Hematopoietic multipotent progenitor cell treated with erythropoietin and hydrocortisone succinate and interleukin-3 and kit ligand, for 15 days (in vitro differentiated cells): ENCODE data around the gene IMPDH2.

ENCODE experiments used
- DNase-seq: peaks from one replicate; pipeline ENCODE4 v3.0.0-alpha.2; 2015; ENCODE audit warnings: low spot score

The IMPDH2 gene

DNA sequence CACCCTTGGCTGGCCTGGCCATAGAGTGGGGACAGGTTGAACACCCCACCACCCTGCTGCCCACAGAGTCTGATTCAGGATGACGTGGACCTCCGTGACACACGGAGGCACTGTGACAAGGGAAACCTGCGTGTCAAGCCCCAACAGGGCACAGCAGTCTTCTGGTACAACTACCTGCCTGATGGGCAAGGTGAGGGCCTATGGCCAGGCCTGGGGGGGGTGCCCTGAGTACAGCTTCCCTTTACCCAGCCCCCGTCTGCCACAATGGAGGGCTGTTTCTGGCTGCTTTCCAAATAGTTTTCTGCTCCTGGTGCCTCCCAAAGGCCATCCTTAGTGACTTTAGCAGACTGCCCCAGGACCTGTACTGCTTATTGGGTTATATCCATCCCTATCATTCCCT, 23.2 kb downstream of the IMPDH2 start:
- DNase-seq = no peak

DNA sequence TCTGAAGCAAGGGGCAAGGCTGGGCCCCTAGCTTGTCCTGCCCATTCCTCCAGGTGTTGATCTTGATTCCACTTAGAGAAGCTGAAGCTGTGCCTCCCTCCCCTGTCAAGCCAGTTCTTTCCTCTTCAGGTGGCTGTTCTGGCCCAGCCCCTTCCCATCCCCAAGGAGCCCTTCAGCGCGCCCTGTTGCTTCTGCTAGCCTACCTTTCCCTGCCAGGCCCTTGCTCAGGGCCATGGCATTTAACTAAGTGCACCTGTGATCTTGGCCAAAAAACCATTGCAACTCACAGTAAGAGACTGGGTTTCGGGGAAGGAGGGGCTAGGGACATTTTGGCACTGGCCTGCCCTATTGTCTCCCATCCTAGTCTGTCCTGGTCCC, 23.9 kb downstream of the IMPDH2 start:
- DNase-seq = no peak

DNA sequence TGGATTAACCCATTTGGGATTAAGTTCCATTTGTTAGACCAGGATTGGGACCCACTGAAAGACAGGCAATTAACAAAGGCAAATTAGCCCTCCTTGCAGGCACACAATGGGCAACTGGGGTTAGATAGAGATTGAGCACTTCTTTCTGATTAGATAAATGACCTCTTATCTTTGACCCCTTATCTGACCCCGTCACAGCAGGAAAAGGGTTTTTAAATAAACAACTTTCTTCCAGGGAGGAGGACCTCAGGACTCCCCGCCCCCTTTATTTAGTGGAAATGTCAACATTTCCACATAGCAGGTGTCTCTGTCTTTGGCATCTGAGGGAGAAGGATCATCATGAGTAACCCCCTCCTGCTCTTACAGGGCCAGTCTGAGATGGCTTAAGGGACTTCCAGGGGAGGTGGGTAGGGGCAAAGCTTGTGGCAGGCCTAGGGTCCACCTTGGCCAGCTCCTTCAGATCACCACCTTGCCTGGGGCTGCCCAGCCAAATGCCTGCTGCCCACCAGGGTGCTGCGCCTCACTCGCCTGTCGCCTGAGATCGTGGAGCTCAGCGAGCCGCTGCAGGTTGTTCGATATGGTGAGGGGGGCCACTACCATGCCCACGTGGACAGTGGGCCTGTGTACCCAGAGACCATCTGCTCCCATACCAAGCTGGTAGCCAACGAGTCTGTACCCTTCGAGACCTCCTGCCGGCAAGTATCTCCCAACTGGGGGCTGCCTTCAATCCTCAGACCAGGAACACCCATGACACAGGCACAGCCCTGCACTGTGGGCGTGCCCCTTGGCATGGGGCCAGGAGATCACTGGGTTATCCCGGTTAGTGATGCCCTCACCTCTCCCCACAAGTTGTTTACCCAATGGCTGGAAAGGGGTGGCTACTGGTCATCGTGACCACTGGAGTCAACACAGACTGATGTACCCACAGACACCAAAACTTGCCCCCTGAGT, 24.6 kb downstream of the IMPDH2 start:
- DNase-seq = peak; percentile 87

DNA sequence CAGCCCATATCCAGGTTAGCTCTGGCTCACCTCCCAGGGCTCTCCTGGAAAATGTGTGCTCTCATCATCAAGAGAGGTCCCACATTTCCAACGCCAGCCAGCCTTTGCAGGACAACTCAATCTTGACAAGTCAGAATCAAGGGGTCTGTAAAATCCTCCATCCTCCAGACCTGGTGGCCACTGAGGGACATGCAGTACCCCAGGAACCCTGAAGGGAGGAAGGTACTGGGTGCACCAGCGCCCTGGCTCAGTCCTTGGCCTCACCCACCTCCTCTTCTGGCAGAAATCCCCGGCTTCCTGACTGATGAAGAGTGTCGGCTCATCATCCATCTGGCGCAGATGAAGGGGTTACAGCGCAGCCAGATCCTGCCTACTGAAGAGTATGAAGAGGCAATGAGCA, 28.0 kb downstream of the IMPDH2 start:
- DNase-seq = no peak

DNA sequence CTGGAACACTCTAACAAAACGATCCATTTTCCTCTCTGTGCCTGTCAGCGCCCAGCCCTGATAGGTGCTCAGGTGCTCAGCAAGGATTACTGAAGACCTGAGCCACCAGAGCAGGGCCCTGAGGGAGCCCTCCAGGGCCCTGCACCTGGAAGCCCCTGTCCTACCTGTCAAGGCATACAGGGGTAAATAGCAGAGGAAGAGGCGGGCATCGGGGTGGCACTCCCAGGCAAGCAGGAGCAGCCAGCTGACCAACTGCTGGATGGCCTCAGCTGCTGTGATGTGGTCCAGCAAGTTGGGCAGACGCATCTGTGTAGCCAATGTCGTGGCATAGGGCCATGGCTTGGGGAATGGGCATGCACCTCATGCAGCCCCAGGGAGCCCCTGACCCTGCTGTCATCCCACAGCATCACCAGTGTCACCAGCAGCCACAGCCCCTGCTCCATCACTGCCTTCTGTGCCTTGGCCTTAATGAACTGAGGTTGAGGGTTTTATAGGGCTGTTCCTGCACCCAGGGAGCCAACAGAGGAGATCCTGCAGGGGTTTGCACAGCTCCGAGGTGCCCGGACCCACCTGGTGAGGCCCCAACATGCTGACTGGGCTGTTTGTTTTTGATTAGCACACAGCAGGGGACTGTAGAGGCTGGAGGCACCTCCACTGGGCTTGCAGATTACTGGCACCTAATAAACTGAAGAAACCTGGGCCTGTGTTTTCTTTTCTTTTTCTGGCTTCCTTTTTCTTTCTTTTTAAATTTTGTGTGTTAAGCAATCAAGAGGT, 29.9 kb downstream of the IMPDH2 start:
- no peak for DNase-seq

DNA sequence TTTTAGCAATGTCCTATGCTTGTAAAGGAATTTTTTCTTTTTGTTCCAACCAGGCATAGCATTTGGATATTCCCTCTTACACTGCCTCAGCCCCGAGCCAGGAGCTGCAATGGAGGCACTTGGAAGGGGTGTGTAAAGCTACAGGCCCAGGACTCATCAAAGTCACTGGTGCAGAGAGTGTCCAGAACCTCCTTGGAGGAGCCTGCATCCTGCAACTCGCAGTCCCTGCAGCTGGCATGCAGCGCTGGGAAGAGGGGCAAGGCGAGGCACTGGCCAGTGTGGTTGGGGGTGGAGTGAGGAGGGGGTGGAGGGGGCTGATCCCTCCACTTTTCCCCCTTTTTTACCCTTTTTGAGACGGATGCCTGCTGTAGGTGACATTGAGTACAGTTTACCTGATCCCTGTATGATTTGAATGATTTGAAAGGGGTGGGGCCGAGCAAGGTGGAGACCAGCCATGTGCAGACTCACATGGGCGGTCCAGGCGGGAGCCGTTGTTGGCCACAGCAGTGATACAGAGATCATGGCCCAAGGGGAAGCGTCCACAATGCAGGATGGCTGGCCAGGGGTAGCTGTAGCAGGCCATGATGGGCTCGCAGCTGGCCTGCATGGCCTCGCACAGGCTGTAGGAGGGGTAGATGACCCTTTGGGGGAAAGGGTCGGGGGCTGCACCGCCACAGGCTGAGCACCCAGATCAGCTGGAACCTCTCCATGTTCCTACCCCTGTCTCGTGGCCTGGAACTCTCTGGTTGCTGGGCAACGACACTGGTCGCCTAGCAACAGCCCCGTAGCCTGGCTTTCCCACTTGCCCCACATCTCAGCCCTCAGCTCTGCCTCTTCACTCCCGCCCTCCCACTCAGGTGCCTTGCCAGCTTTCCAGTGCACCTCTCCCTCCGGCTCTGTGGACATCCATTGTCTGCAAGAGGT, 31.2 kb downstream of the IMPDH2 start:
- no peak for DNase-seq

DNA sequence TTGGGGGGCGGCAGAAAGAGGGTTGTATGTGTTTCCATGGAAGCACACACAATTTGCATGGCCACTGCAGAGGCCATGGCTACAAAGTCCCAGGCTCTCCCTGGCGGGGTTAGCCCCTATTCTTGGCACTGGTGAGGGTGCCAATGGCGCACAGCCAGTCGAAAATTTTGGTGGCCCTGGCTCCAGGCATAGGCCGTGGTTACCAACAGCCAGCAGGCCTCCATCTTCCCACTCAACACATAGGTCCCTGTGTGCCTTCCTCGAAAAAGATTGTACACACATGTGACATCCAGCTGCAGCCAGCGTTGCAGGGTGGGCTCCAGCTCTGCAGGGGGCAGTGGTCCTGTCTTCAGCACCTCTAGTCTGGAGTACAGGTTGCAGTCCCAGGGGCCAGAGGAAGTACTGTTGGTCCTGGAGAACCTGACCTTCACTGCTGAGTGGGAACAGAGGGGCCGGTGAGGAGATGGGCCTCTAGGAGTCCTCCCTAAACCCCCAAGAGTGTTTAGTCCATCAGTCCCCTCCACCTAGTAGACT, 32.0 kb downstream of the IMPDH2 start:
- DNase-seq = no peak

DNA sequence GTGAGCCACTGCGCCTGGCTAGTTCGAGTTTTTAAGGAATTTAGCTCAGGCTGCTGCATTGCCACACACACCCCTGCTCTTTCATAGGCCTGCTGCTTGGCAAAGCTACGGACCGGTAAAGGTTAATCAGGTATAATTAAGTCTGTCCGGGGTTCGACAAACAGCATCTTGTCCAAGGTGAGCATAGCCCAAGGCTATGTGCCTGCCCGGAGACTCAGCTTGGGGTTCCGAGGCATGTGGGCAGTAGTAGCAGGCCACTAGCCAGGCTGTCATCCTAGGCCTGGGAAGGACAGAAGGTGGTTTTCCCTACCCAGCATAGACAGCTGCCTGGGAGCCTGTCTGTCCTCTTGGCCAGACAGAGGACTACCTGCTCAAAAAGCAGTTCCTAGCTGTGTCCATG, 32.6 kb downstream of the IMPDH2 start:
- no peak for DNase-seq

DNA sequence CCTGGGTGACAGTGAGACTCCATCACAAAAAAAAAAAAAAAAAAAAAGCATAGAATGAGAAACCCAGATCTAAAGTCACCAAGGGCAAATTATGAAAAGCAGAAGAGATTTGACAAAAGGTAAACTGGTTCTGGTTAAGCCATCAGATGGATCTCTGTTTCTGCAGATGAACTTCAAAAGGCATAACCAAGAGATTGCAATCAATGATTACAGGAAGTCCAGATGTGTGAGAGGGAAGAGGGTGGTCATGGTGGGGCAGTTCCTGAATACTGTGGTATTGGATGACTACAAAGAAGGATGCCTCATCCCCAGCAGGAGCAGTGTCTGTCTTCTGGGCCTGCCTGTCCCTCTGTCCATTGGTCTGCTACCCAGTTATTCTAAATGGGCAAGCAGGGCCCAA, 35.4 kb downstream of the IMPDH2 start:
- DNase-seq = no peak

DNA sequence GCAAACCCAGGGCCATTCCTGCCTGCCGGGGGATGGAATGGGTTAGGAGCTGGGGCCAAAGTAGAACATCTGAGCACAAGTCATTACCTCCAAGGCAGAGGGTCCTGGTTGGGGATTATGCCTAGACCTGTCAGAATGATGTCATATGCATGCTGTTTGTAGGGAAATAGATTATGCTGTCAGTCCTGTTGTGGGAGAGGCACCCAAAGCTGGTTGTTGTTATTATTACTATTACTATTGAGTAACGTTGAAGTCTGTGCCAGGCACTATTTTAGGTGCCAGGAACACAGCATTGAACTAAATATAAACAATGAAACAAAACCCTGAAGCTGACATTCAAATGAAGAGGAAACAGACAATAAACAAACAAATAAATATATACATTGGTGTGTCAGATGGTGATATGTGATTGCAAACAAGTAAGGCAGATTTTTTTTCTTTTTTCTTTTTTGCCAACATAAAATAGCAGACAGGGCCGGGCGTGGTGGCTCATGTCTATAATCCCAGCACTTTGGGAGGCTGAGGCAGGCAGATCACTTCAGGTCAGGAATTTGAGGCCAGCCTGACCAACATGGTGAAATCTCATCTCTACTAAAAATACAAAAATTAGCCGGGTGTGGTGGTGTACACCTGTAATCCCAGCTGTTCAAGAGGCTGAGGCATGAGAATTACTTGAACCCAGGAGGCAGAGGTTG, 37.2 kb downstream of the IMPDH2 start:
- no peak for DNase-seq

DNA sequence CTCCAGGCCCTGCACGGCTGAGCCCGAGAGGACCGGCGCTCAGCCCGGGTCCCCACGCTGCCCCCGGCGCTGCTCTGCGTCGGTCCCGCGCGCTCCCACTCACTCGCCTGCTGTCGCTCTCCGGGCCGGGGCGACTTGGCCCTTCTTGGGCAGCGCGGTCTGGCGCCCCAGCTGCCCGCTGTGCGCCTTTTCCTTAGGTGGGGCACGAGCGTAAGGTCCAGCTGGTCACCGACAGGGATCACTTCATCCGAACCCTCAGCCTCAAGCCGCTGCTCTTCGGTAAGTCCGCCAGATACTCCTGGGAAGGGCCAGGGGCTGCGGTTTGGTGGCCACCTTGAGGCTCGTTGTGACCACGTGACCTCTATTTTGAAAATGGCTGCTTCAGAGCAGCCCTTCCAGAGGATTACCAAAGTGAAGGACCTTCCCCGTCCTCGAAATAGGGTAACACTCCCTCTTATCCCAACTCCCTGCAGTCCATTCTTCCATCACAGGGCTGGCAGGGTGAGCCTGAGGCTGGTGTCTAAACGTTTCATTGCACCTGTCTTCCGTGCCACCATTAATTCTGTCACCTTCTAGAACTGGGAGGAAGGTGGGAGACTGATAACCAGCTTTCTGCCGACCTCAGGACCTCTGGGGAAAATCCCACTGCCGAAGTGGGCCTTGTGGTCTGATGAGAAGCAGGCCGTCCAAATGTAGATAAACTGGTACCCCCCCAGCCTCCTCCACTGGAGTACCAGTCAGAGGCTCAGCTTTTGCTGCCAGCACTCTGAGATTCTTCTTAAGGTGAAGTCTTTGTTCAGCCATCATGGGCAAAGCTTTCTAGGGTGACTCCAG, 38.3 kb downstream of the IMPDH2 start:
- peak; percentile 53 for DNase-seq

DNA sequence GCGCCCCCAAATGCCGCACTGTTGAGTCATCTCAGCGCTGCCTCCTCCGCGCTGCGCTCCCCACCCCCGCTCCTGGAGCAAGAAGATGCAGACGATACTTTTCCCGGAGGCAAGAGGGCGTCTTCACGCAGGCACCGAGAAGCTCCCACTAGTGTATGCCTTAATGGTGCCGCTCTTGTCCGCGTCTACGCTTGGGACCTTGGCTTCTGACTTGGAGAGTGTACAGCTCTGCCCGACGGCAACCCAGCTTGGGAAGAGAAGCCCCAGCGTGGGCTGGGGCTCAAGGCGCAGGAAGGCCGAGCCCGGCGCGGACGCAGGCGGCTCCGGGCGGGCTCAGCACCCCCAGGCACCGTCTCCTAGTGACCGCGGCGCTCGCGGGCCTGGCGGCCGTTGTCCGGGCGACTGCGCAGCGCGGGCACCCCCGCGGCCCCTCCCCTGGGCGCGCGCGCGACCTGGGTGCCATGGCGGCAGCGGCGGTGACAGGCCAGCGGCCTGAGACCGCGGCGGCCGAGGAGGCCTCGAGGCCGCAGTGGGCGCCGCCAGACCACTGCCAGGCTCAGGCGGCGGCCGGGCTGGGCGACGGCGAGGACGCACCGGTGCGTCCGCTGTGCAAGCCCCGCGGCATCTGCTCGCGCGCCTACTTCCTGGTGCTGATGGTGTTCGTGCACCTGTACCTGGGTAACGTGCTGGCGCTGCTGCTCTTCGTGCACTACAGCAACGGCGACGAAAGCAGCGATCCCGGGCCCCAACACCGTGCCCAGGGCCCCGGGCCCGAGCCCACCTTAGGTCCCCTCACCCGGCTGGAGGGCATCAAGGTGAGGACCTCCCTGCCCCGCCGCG, 39.2 kb downstream of the IMPDH2 start, which contains the start of gene P4HTM:
TSS of gene P4HTM (plus strand) at position 446 of the 840 bp plus-strand sequence. CDS start at position 462, 16 bp downstream.
- DNase-seq = peak; percentile 89

DNA sequence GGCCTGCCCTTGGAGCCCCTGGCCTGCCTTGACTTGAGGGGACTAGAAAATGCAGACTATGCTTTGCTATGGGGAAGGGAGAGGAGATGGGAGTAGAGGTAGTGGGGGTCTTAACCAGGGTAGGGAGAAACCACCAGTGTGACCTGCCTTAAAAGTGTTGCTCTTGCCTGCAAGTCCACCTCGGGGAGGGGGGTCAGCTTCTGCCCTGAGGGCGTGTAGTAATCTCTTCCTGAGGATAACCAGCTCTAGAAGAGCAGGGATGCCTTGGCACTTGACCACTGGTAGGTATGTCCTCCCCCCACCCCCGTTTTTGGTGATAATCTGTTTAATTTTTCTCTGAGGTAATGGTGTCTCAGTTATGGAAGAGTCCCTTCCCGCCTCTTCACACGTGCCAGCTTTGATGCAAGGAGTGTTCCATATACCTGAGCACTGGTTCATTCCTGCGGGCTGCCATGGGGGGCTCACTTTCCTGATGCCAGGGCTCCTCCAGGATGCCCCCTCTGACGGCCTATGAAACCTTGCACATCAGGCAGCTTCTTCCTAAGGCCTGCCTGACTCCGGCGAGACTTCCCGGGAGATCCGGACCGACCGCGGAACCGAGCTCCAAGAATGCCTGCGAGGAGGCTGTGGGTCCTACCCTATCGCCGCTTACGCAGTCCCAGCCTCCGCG, 39.9 kb downstream of the IMPDH2 start:
- DNase-seq = no peak

DNA sequence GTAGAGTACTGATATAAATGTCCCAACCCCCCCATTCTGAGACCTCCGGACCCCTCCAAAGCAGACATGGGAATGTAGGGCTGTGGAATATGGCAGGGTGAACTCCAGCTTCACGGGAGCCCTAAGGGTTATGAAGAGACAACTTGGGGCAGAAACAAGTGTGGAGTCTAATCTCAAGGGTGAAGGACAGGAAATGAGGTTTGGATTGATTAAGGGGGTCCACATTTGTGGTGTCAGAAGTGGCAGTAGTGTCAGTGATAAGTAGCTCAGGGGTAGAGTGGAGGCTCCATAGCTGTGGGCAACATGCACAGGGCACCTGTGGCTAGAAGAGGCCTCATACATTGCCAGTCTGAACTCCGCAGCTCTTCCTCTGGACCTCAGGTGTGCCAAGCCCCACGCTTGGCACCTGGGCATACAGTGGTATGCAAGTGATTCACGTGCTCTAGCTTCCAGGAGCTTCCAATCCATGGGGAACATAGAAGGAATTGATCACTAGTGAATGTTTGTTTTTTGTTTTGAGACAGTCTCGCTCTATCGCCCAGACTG, 43.3 kb downstream of the IMPDH2 start:
- DNase-seq = no peak

DNA sequence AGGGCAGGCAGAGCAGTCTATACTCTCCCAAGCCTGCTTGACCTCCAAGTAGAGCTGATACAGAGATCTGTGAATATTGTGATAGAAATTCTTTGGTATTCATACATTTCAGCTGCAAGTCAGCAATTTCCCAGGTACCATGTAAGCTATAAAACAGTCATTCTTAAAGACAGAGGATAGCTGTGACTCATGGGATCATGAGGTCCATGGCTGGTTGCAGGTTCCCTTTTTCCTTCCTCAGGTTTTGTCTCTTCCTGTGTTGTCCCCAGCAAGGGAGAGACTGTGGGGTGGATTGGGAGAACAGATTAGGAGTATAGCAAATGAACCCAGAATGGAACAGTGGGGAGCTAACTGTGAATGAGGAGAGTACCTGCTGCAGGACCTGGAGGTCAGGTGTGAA, 44.5 kb downstream of the IMPDH2 start:
- DNase-seq = no peak

DNA sequence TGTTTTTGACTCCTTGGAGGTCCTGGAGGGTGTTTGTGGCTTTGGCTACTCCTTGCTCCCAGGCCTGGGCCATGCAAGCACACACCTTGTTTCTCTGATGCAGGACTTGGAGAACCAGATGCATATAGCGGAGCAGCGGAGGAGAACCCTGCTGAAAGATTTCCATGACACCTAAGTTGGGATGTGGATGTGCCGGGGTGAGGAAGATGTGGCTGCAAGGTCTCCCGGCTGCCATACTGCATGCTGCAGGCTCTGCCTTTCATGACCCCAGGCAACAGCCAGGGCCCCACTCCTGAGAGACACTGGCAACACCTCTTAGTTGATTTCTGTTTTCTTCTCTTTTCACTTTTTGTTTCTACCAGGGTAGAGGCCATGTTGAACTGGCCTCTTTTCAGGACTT, 46.1 kb downstream of the IMPDH2 start:
- no peak for DNase-seq

DNA sequence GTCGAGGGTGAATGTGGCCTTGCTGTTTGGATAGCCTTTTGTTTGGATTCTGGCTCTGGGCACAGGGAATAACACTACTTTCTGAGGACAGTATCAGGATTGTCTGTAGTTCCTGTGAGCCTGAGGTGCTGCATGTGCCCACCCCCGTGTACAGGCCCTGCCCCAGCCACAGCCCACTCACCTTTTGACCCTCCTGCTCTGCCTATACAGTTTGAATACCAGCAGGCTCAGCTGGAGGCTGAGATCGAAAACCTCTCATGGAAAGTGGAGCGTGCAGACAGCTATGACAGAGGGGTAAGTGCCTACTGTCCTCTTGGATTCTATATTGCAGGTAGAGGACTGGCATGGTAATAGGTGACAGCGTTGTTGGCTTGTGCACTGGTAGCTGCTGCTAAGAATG, 46.5 kb downstream of the IMPDH2 start:
- DNase-seq = no peak

DNA sequence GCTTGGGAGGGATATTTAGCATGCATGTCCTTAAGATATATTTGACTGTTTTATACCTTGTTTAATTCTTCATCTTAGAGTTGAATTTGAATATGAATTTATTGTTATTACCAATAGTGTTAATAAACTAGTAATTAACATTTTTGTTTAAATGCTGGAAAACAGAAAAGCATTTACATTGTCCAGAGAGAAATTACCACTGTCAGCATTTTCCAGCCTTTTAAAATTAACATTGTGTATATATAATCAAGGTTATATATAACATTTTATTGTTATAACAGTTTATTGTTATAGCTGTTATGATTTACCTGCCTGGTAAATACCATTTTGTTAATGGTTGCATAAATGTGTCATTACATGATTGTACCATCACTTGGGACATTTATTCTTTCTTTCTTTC, 47.2 kb downstream of the IMPDH2 start:
- DNase-seq = no peak
